ENCODE data around the gene SYMPK. TPM values are rescaled to one million over a fixed set of nuclear protein-coding genes. Genes with fewer than 3 reads are reported as not detected.

The SYMPK gene
- total and polyA plus RNA-seq, 9 donors: 24.8 to 61.9 (median 50.1) TPM

GRCh38 chr19:45852983-45853382, 10.0 kb downstream of the SYMPK start:
- intact Hi-C loops (cut with DNase I): loop anchor here in 1 of 4 donors (10.0 kb wide), 1 partner anchor 1122 kb away; no protein-coding TSS in a partner anchor
- Histone ChIP-seq H3K4me3 (no peak overlapping the region), H3K9me3 (no peaks in the 10 kb centered on the region), H3K27ac (no peak overlapping the region), H3K4me1 (ENCODE audit: insufficient read depth) (no peaks in the 10 kb centered on the region), H3K36me3 (no peaks in the 10 kb centered on the region), H3K27me3 (no peaks in the 10 kb centered on the region)
- DNase-seq: no peak
- TF ChIP-seq POLR2A (IDR thresholded peaks at IDR 0.05) (no peak), CTCF (IDR thresholded peaks at IDR 0.05) (no peak), EP300 (IDR thresholded peaks at IDR 0.05) (no peak)
- WGBS, 3 donors: 59 to 73% (median 68%) methylated on average over 7 of the region's 7 CpGs

GRCh38 chr19:45852145-45852750, 10.7 kb downstream of the SYMPK start:
- TF ChIP-seq CTCF (IDR thresholded peaks at IDR 0.05) (no peak), EP300 (IDR thresholded peaks at IDR 0.05) (no peak), POLR2A (IDR thresholded peaks at IDR 0.05) (no peak)
- no peak overlapping the region for H3K27ac ChIP-seq
- DNase-seq: no peak
- no peak overlapping the region for H3K4me3 ChIP-seq
- no peaks in the 10 kb centered on the region for H3K4me1 ChIP-seq (ENCODE audit: insufficient read depth)
- H3K9me3 ChIP-seq: no peaks in the 10 kb centered on the region
- H3K36me3 ChIP-seq: no peaks in the 10 kb centered on the region
- intact Hi-C loops (cut with DNase I): loop anchor here in 1 of 4 donors (10.0 kb wide), 1 partner anchor 1123 kb away; no protein-coding TSS in a partner anchor
- WGBS, 3 donors: 87 to 91% (median 90%) methylated on average over 10 of the region's 10 CpGs
- no peaks in the 10 kb centered on the region for H3K27me3 ChIP-seq

GRCh38 chr19:45848922-45849321, 14.0 kb downstream of the SYMPK start:
- no peaks in the 10 kb centered on the region for H3K9me3 ChIP-seq
- WGBS, 3 donors: 87 to 94% (median 88%) methylated on average over 4 of the region's 4 CpGs
- H3K36me3 ChIP-seq: no peaks in the 10 kb centered on the region
- no peaks in the 10 kb centered on the region for H3K27me3 ChIP-seq
- no peak for DNase-seq
- H3K27ac ChIP-seq: no peak overlapping the region
- no peak for TF ChIP-seq EP300 (IDR thresholded peaks at IDR 0.05)
- TF ChIP-seq CTCF (IDR thresholded peaks at IDR 0.05): no peak
- no peak for TF ChIP-seq POLR2A (IDR thresholded peaks at IDR 0.05)
- no peaks in the 10 kb centered on the region for H3K4me1 ChIP-seq (ENCODE audit: insufficient read depth)
- intact Hi-C loops (cut with DNase I): no loop called here
- no peak overlapping the region for H3K4me3 ChIP-seq

DNA sequence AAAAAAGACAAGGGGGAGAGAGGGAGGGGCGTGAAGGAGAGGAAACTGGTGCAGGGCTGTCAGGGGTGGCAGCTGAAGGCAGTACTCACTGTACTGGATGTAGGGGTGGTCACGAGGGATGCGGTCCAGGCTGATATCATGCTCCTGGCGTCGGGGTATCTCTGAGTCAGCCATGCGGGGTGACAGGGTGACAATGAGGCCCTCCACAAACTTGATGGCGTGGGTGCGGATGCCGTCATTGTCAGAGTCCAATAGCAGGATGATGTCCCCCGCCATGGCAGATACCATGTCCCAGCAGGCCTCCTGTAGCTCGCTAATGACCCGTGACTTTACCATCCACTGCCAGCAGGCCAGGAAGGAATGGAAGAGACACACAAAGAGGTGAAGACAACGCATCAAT, 15.3 kb downstream of the SYMPK start:
- Histone ChIP-seq H3K9me3 (no peaks in the 10 kb centered on the region), H3K36me3 (no peaks in the 10 kb centered on the region), H3K4me1 (ENCODE audit: insufficient read depth) (no peaks in the 10 kb centered on the region), H3K27me3 (no peaks in the 10 kb centered on the region), H3K27ac (no peak overlapping the region), H3K4me3 (no peak overlapping the region)
- intact Hi-C loops (cut with DNase I): no loop called here
- TF ChIP-seq EP300 (IDR thresholded peaks at IDR 0.05) (no peak), CTCF (IDR thresholded peaks at IDR 0.05) (no peak), POLR2A (IDR thresholded peaks at IDR 0.05) (no peak)
- 92 to 94% (median 92%) methylated on average over 13 of the region's 13 CpGs for WGBS, 3 donors
- no peak for DNase-seq

All from ovary (tissue), 9 donors.